22Rv1 (cell line): ENCODE data around the gene AQP9.

Experiments used
- CTCF ChIP-seq: fragments of 450-650 bp; IDR thresholded peaks from 2 replicates; pipeline ENCODE4 v1.5.1; 2017; ENCODE audit warnings: mild to moderate bottlenecking
- ZFX ChIP-seq: fragments of 450-650 bp; IDR thresholded peaks from 2 replicates; pipeline ENCODE4 v1.6.1; 2017; ENCODE audit warnings: antibody characterized with exemption, borderline replicate concordance

GRCh38 chr15:58137686-58138085 is 495 bp upstream of the AQP9 start:
- TF ChIP-seq CTCF (no peak), ZFX (no peak)
